GM06990 (cell line): ENCODE measurements around the gene RPS3A.
A peak's percentile ranks its signal among the peaks of the same experiment; 100 is the strongest.

Experiments used
- DNase-seq: peaks from one replicate; pipeline ENCODE4 v3.0.0-alpha.2; 2011; ENCODE audit not compliant: insufficient read length; ENCODE audit errors: extremely low read depth
- H3K27me3 ChIP-seq: replicated peaks from 2 replicates; pipeline ENCODE4 v1.6.0; 2011; ENCODE audit warnings: low read length; ENCODE audit not compliant: control insufficient read depth, insufficient read depth
- H3K36me3 ChIP-seq: 2 replicates; pipeline ENCODE4 v1.5.1; 2011; ENCODE audit warnings: low read length; ENCODE audit not compliant: control insufficient read depth, insufficient read depth
- H3K4me3 ChIP-seq: replicated peaks from 2 replicates; pipeline ENCODE4 v1.5.1; 2011; ENCODE audit warnings: low read depth, mild to moderate bottlenecking, control low read depth, low read length
- CTCF ChIP-seq: IDR thresholded peaks from 2 replicates; pipeline ENCODE4 v1.5.1; 2011; ENCODE audit warnings: low read length, control low read depth, mild to moderate bottlenecking, inconsistent platforms; ENCODE audit not compliant: insufficient read depth, poor library complexity, severe bottlenecking

RPS3A gene

GRCh38 chr4:151097759-151098158 lies 1.7 kb upstream of the RPS3A start:
- peaks cover 2% of the 10 kb centered on the region for H3K36me3 ChIP-seq
- no peak for DNase-seq
- H3K27me3 ChIP-seq = no peaks in the 10 kb centered on the region
- no peak for TF ChIP-seq CTCF
- H3K4me3 ChIP-seq = no peak overlapping the region

- Histone ChIP-seq H3K4me3 (peak overlapping the region; percentile 39), H3K36me3 (peaks cover 7% of the 10 kb centered on the region), H3K27me3 (no peaks in the 10 kb centered on the region)
- no peak for DNase-seq
- no peak for TF ChIP-seq CTCF
These were observed 524 bp upstream of the RPS3A start for GRCh38 chr4:151098979-151099228.

GRCh38 chr4:151099976-151100417 lies 569 bp downstream of the RPS3A start:
- Histone ChIP-seq H3K4me3 (peak overlapping the region; percentile 80), H3K36me3 (peaks cover 7% of the 10 kb centered on the region), H3K27me3 (no peaks in the 10 kb centered on the region)
- no peak for TF ChIP-seq CTCF
- DNase-seq = no peak

GRCh38 chr4:151100531-151100930 lies 1.1 kb downstream of the RPS3A start:
- DNase-seq = no peak
- Histone ChIP-seq H3K27me3 (no peaks in the 10 kb centered on the region), H3K4me3 (peak overlapping the region; percentile 80), H3K36me3 (peaks cover 10% of the 10 kb centered on the region)
- no peak for TF ChIP-seq CTCF

GRCh38 chr4:151103758-151104157 lies 4.3 kb downstream of the RPS3A start:
- TF ChIP-seq CTCF = no peak
- Histone ChIP-seq H3K27me3 (no peaks in the 10 kb centered on the region), H3K4me3 (no peak overlapping the region), H3K36me3 (peaks cover 15% of the 10 kb centered on the region)
- no peak for DNase-seq

GRCh38 chr4:151104621-151105020 lies 5.2 kb downstream of the RPS3A start:
- no peak for DNase-seq
- H3K4me3 ChIP-seq = no peak overlapping the region
- H3K27me3 ChIP-seq = no peaks in the 10 kb centered on the region
- H3K36me3 ChIP-seq = peaks cover 16% of the 10 kb centered on the region
- no peak for TF ChIP-seq CTCF
